Astrocyte of the hippocampus (primary cell): ENCODE data around the gene PRXL2B.

Source experiments
- DNase-seq: peaks from one replicate; pipeline ENCODE4 v3.0.0; 2011; ENCODE audit warnings: low read depth, low spot score

The PRXL2B gene

GRCh38 chr1:2585318-2586092, 1.1 kb upstream of the PRXL2B start:
- peak; percentile 47 for DNase-seq

- peak; percentile 62 for DNase-seq
Measured at GRCh38 chr1:2587071-2587859, 688 bp downstream of the PRXL2B start.

GRCh38 chr1:2587860-2588571, 1.4 kb downstream of the PRXL2B start:
- DNase-seq, result no peak

GRCh38 chr1:2588661-2589430, 2.3 kb downstream of the PRXL2B start:
- DNase-seq, result no peak

GRCh38 chr1:2589431-2590232, 3.1 kb downstream of the PRXL2B start:
- DNase-seq, result no peak

- DNase-seq, result no peak
Measured at GRCh38 chr1:2590233-2591141, 3.9 kb downstream of the PRXL2B start.

GRCh38 chr1:2591233-2591580, 4.6 kb downstream of the PRXL2B start:
- DNase-seq, result no peak

GRCh38 chr1:2591581-2592261, 5.1 kb downstream of the PRXL2B start:
- no peak for DNase-seq

- DNase-seq, result no peak
Measured at GRCh38 chr1:2592672-2593071, 6.1 kb downstream of the PRXL2B start.

- DNase-seq, result no peak
Measured at GRCh38 chr1:2593251-2593878, 6.8 kb downstream of the PRXL2B start.

- peak; percentile 63 for DNase-seq
Measured at GRCh38 chr1:2594001-2594640, 7.5 kb downstream of the PRXL2B start.

GRCh38 chr1:2594641-2595131, 8.1 kb downstream of the PRXL2B start:
- DNase-seq, result no peak

GRCh38 chr1:2595261-2595811, 8.8 kb downstream of the PRXL2B start:
- DNase-seq, result no peak

- no peak for DNase-seq
Measured at GRCh38 chr1:2595812-2596529, 9.4 kb downstream of the PRXL2B start.

- no peak for DNase-seq
Measured at GRCh38 chr1:2596530-2597333, 10.2 kb downstream of the PRXL2B start.
